ENCODE results near the gene POU1F1.
"Not testable (repeated sequence)": the region's sequence is repeated elsewhere in the genome, so short reads cannot be mapped to it uniquely, and the experiment has no call there.

Gene POU1F1

GRCh38 chr3:87313641-87314040, 37.3 kb upstream of the POU1F1 start:
- Histone ChIP-seq H2BK120ac (ENCODE audit: low read depth, low read length) (no peak overlapping the region), H3K4me1 (ENCODE audit: control insufficient read depth, low read depth, low read length) (no peaks in the 10 kb centered on the region), H4K8ac (ENCODE audit: low read depth, low read length) (no peak overlapping the region), H3K79me2 (ENCODE audit: control insufficient read depth, insufficient read depth, low read length) (no peaks in the 10 kb centered on the region), H2BK15ac (replicated peaks; ENCODE audit: low read depth) (no peak overlapping the region), H3K36me3 (ENCODE audit: control insufficient read depth, insufficient read depth, low read length) (no peaks in the 10 kb centered on the region), H3K9ac (ENCODE audit: low read length) (no peak overlapping the region), H3K23ac (ENCODE audit: low read length) (no peak overlapping the region), H4K5ac (ENCODE audit: low read length) (no peak overlapping the region), H3K27ac (ENCODE audit: low read depth, low read length) (no peak overlapping the region), H3K4ac (ENCODE audit: low read depth, low read length) (no peak overlapping the region), H3K4me3 (ENCODE audit: low read length) (no peak overlapping the region), H2AK5ac (ENCODE audit: low read length) (no peak overlapping the region), H3K79me1 (ENCODE audit: low read length) (no peaks in the 10 kb centered on the region), H3K27me3 (ENCODE audit: insufficient read depth, low read length, poor library complexity) (no peaks in the 10 kb centered on the region), H3K4me2 (ENCODE audit: low read length) (no peak overlapping the region), H3K18ac (ENCODE audit: low read length) (no peak overlapping the region), H3K56ac (ENCODE audit: low read length) (no peak overlapping the region), H2BK5ac (ENCODE audit: low read length) (no peak overlapping the region)
- DNase-seq = no peak
- WGBS (ENCODE audit: extremely low coverage, insufficient coverage, low lambda C conversion rate) = no CpG with 5 or more reads among the region's 1 CpG

GRCh38 chr3:87311309-87311708, 34.9 kb upstream of the POU1F1 start:
- no peak overlapping the region for H3K18ac ChIP-seq (ENCODE audit: low read length)
- H2BK5ac ChIP-seq (ENCODE audit: low read length) = no peak overlapping the region
- no peak overlapping the region for H3K27ac ChIP-seq (ENCODE audit: low read depth, low read length)
- whole genome bisulfite sequencing (ENCODE audit: extremely low coverage, insufficient coverage, low lambda C conversion rate) = no CpG with 5 or more reads among the region's 1 CpG
- no peak overlapping the region for H3K4ac ChIP-seq (ENCODE audit: low read depth, low read length)
- H3K4me1 ChIP-seq (ENCODE audit: control insufficient read depth, low read depth, low read length) = no peaks in the 10 kb centered on the region
- DNase-seq = no peak
- no peaks in the 10 kb centered on the region for H3K27me3 ChIP-seq (ENCODE audit: insufficient read depth, low read length, poor library complexity)
- H4K8ac ChIP-seq (ENCODE audit: low read depth, low read length) = no peak overlapping the region
- no peaks in the 10 kb centered on the region for H3K79me1 ChIP-seq (ENCODE audit: low read length)
- H4K5ac ChIP-seq (ENCODE audit: low read length) = no peak overlapping the region
- no peak overlapping the region for H3K4me2 ChIP-seq (ENCODE audit: low read length)
- no peak overlapping the region for H2BK120ac ChIP-seq (ENCODE audit: low read depth, low read length)
- no peak overlapping the region for H3K4me3 ChIP-seq (ENCODE audit: low read length)
- H2AK5ac ChIP-seq (ENCODE audit: low read length) = no peak overlapping the region
- H3K9ac ChIP-seq (ENCODE audit: low read length) = no peak overlapping the region
- no peak overlapping the region for H2BK15ac ChIP-seq (replicated peaks; ENCODE audit: low read depth)
- H3K23ac ChIP-seq (ENCODE audit: low read length) = no peak overlapping the region
- no peaks in the 10 kb centered on the region for H3K79me2 ChIP-seq (ENCODE audit: control insufficient read depth, insufficient read depth, low read length)
- no peak overlapping the region for H3K56ac ChIP-seq (ENCODE audit: low read length)
- no peaks in the 10 kb centered on the region for H3K36me3 ChIP-seq (ENCODE audit: control insufficient read depth, insufficient read depth, low read length)

GRCh38 chr3:87309601-87310000, 33.2 kb upstream of the POU1F1 start:
- Histone ChIP-seq H2BK120ac (ENCODE audit: low read depth, low read length) (no peak overlapping the region), H4K8ac (ENCODE audit: low read depth, low read length) (no peak overlapping the region), H3K79me2 (ENCODE audit: control insufficient read depth, insufficient read depth, low read length) (no peaks in the 10 kb centered on the region), H3K4me1 (ENCODE audit: control insufficient read depth, low read depth, low read length) (no peaks in the 10 kb centered on the region), H2BK15ac (replicated peaks; ENCODE audit: low read depth) (no peak overlapping the region), H3K27me3 (ENCODE audit: insufficient read depth, low read length, poor library complexity) (no peaks in the 10 kb centered on the region), H3K79me1 (ENCODE audit: low read length) (no peaks in the 10 kb centered on the region), H2AK5ac (ENCODE audit: low read length) (no peak overlapping the region), H3K56ac (ENCODE audit: low read length) (no peak overlapping the region), H3K4me3 (ENCODE audit: low read length) (no peak overlapping the region), H2BK5ac (ENCODE audit: low read length) (no peak overlapping the region), H3K4ac (ENCODE audit: low read depth, low read length) (no peak overlapping the region), H3K23ac (ENCODE audit: low read length) (no peak overlapping the region), H3K4me2 (ENCODE audit: low read length) (no peak overlapping the region), H3K18ac (ENCODE audit: low read length) (no peak overlapping the region), H4K5ac (ENCODE audit: low read length) (no peak overlapping the region), H3K9ac (ENCODE audit: low read length) (no peak overlapping the region), H3K36me3 (ENCODE audit: control insufficient read depth, insufficient read depth, low read length) (no peaks in the 10 kb centered on the region), H3K27ac (ENCODE audit: low read depth, low read length) (no peak overlapping the region)
- no CpG with 5 or more reads among the region's 3 CpGs for WGBS (ENCODE audit: extremely low coverage, insufficient coverage, low lambda C conversion rate)
- DNase-seq = no peak

- no peaks in the 10 kb centered on the region for H3K27me3 ChIP-seq (ENCODE audit: insufficient read depth, low read length, poor library complexity)
- H3K4me2 ChIP-seq (ENCODE audit: low read length) = no peak overlapping the region
- H4K5ac ChIP-seq (ENCODE audit: low read length) = no peak overlapping the region
- no peak overlapping the region for H2BK15ac ChIP-seq (replicated peaks; ENCODE audit: low read depth)
- H2AK5ac ChIP-seq (ENCODE audit: low read length) = no peak overlapping the region
- no peak overlapping the region for H2BK120ac ChIP-seq (ENCODE audit: low read depth, low read length)
- DNase-seq = peak; percentile 6
- H3K56ac ChIP-seq (ENCODE audit: low read length) = no peak overlapping the region
- no peak overlapping the region for H3K18ac ChIP-seq (ENCODE audit: low read length)
- no peak overlapping the region for H3K4me3 ChIP-seq (ENCODE audit: low read length)
- no peak overlapping the region for H2BK5ac ChIP-seq (ENCODE audit: low read length)
- no peaks in the 10 kb centered on the region for H3K79me1 ChIP-seq (ENCODE audit: low read length)
- no peaks in the 10 kb centered on the region for H3K36me3 ChIP-seq (ENCODE audit: control insufficient read depth, insufficient read depth, low read length)
- H3K4ac ChIP-seq (ENCODE audit: low read depth, low read length) = no peak overlapping the region
- no peaks in the 10 kb centered on the region for H3K79me2 ChIP-seq (ENCODE audit: control insufficient read depth, insufficient read depth, low read length)
- WGBS (ENCODE audit: extremely low coverage, insufficient coverage, low lambda C conversion rate) = no CpG with 5 or more reads among the region's 2 CpGs
- H3K4me1 ChIP-seq (ENCODE audit: control insufficient read depth, low read depth, low read length) = no peaks in the 10 kb centered on the region
- H3K27ac ChIP-seq (ENCODE audit: low read depth, low read length) = no peak overlapping the region
- H4K8ac ChIP-seq (ENCODE audit: low read depth, low read length) = no peak overlapping the region
- H3K9ac ChIP-seq (ENCODE audit: low read length) = no peak overlapping the region
- no peak overlapping the region for H3K23ac ChIP-seq (ENCODE audit: low read length)
Observed at GRCh38 chr3:87307805-87308204, 31.4 kb upstream of the POU1F1 start.

GRCh38 chr3:87305517-87305916, 29.1 kb upstream of the POU1F1 start:
- H3K79me2 ChIP-seq (ENCODE audit: control insufficient read depth, insufficient read depth, low read length) = no peaks in the 10 kb centered on the region
- no peak overlapping the region for H3K23ac ChIP-seq (ENCODE audit: low read length)
- H3K9ac ChIP-seq (ENCODE audit: low read length) = no peak overlapping the region
- no peaks in the 10 kb centered on the region for H3K27me3 ChIP-seq (ENCODE audit: insufficient read depth, low read length, poor library complexity)
- no peak overlapping the region for H3K56ac ChIP-seq (ENCODE audit: low read length)
- H3K79me1 ChIP-seq (ENCODE audit: low read length) = no peaks in the 10 kb centered on the region
- no peak overlapping the region for H4K5ac ChIP-seq (ENCODE audit: low read length)
- H3K27ac ChIP-seq (ENCODE audit: low read depth, low read length) = no peak overlapping the region
- 100% methylated on average over 1 of the region's 3 CpGs for WGBS (ENCODE audit: extremely low coverage, insufficient coverage, low lambda C conversion rate)
- no peaks in the 10 kb centered on the region for H3K36me3 ChIP-seq (ENCODE audit: control insufficient read depth, insufficient read depth, low read length)
- H4K8ac ChIP-seq (ENCODE audit: low read depth, low read length) = no peak overlapping the region
- no peak overlapping the region for H3K4me2 ChIP-seq (ENCODE audit: low read length)
- H3K4me1 ChIP-seq (ENCODE audit: control insufficient read depth, low read depth, low read length) = no peaks in the 10 kb centered on the region
- H3K4ac ChIP-seq (ENCODE audit: low read depth, low read length) = no peak overlapping the region
- no peak overlapping the region for H2AK5ac ChIP-seq (ENCODE audit: low read length)
- H2BK5ac ChIP-seq (ENCODE audit: low read length) = no peak overlapping the region
- H2BK120ac ChIP-seq (ENCODE audit: low read depth, low read length) = no peak overlapping the region
- no peak overlapping the region for H2BK15ac ChIP-seq (replicated peaks; ENCODE audit: low read depth)
- DNase-seq = no peak
- no peak overlapping the region for H3K4me3 ChIP-seq (ENCODE audit: low read length)
- H3K18ac ChIP-seq (ENCODE audit: low read length) = no peak overlapping the region

GRCh38 chr3:87305031-87305430, 28.6 kb upstream of the POU1F1 start:
- not testable (repeated sequence) for H3K4ac ChIP-seq (ENCODE audit: low read depth, low read length); H3K9ac ChIP-seq (ENCODE audit: low read length); H3K23ac ChIP-seq (ENCODE audit: low read length); H3K4me1 ChIP-seq (ENCODE audit: control insufficient read depth, low read depth, low read length); H3K27me3 ChIP-seq (ENCODE audit: insufficient read depth, low read length, poor library complexity); H3K36me3 ChIP-seq (ENCODE audit: control insufficient read depth, insufficient read depth, low read length); H4K8ac ChIP-seq (ENCODE audit: low read depth, low read length); H3K27ac ChIP-seq (ENCODE audit: low read depth, low read length); H3K56ac ChIP-seq (ENCODE audit: low read length); H2BK5ac ChIP-seq (ENCODE audit: low read length); H4K5ac ChIP-seq (ENCODE audit: low read length); H3K4me2 ChIP-seq (ENCODE audit: low read length); H3K79me1 ChIP-seq (ENCODE audit: low read length); H3K79me2 ChIP-seq (ENCODE audit: control insufficient read depth, insufficient read depth, low read length); H2BK120ac ChIP-seq (ENCODE audit: low read depth, low read length); H3K4me3 ChIP-seq (ENCODE audit: low read length); H3K18ac ChIP-seq (ENCODE audit: low read length); H2BK15ac ChIP-seq (replicated peaks; ENCODE audit: low read depth); H2AK5ac ChIP-seq (ENCODE audit: low read length); DNase-seq
- no CpG with 5 or more reads among the region's 1 CpG for WGBS (ENCODE audit: extremely low coverage, insufficient coverage, low lambda C conversion rate)
